GM19351 (cell line): Measurements from ENCODE around the gene ASPA.
"Not testable (repeated sequence)": the region's sequence is repeated elsewhere in the genome, so short reads cannot be mapped to it uniquely, and the experiment has no call there.

ENCODE experiments used
- ATAC-seq: cut with Tn5 transposase; IDR thresholded peaks from one replicate; pipeline ENCODE4 v1.9.1; 2021; ENCODE audit warnings: mild to moderate bottlenecking, moderate library complexity; ENCODE audit not compliant: unreplicated experiment

Gene ASPA

GRCh38 chr17:3475812-3476610 lies at the start of gene ASPA:
Gene ASPA (plus strand): TSS chr17:3475997. CDS start chr17:3476160, 163 bp downstream.
- ATAC-seq = no peak

DNA sequence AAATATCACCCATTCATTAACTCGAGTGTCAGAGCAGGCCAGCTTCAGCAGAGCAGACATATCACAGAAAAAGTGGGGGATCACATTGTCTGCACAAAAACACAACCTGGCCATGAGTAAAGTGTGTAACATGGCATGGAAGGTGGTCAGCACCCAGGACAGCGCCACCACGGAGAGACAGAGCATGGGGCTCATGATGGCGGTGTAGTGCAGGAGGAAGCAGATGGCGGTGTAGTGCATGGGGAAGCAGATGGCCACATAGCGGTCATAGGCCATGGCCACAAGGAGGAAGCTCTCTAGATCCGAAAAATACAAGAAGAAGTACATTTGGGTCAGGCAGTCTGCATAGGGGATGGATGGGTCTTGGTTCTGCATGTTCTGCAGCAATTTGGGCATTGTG lies 42.6 kb upstream of the ASPA start:
- ATAC-seq = not testable (repeated sequence)

- ATAC-seq = no peak
These were observed 42.1 kb upstream of the ASPA start, which contains the start of gene OR1E2 for GRCh38 chr17:3433741-3434140. Gene OR1E2 (minus strand): TSS chr17:3433841. CDS start chr17:3433841, 0 bp downstream.

DNA sequence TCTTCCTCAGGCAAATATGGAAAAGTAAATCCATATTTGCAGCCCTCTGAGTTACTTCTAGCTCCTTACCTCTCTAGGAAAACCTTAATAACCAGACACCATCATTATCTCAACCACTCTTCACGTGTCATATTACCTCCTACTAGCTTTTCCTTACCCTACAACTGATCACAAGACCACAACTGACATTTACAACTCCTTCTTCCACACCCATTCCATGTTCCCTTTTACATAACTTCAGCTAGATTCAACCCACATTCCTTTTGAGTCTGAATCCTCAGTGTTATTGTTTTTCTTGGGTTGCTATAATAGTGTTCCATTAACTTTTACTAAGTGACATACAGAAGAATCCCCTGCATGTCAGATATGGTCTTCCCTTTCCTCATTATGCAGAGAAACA lies 37.4 kb upstream of the ASPA start:
- no peak for ATAC-seq

DNA sequence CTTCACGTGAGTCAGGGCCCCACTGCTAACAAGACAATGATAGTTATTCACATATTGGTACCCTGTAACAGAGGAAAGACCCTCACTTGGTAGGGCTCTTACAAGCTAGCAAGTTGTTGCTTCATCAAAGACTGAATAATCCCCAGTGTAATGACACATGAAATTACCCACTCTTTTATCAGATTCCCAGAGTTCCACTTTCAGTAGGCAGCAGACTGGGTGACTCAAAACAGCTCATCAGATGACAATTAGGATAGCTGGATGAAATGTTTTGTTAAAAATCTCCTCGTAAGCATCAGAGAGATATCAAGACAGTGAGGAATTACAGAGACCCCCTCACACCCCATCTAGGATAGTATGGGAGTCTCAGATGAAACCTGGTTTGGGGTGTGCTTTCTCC lies 35.3 kb upstream of the ASPA start:
- ATAC-seq = no peak

DNA sequence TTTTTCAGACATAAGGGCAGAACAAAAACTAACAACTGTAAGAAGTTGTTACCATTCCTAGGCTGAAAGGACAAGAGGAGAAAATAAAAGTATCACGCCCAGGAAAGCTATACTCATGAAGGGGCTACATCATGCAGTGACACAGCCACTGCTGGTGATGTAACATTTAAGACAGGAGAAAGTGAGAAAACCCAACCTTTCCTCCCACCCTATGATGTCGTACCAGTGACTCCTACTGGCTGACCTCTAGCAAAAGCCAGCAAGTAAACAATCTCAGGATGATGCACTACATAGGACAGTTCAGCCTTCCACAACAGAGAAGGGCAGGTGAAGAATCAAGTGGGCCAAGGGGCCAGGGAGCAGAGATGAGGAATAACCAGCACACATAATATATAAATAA lies 28.2 kb upstream of the ASPA start:
- ATAC-seq = no peak

GRCh38 chr17:3448059-3448665 lies 27.6 kb upstream of the ASPA start:
- ATAC-seq = no peak

DNA sequence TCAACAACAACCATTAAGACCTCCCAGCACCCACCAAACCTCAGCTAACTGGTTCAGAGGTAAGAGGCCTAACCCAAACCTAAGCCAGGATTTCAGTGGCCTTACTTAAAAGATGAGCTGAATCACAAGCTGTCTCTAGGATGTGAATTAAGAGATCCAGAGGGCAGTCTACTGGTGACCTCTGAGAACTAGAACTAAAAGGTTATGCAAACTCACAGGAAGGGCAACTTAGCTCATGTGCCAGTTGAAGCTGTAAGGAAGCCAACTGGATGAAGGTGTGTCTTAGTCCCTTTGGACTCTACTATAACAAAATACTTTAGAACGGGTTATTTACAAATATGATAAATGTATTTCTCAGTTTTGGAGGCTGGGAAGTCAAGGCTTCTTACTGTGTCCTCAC lies 9.4 kb upstream of the ASPA start:
- ATAC-seq = not testable (repeated sequence)

GRCh38 chr17:3469529-3469928 lies 6.3 kb upstream of the ASPA start:
- no peak for ATAC-seq

DNA sequence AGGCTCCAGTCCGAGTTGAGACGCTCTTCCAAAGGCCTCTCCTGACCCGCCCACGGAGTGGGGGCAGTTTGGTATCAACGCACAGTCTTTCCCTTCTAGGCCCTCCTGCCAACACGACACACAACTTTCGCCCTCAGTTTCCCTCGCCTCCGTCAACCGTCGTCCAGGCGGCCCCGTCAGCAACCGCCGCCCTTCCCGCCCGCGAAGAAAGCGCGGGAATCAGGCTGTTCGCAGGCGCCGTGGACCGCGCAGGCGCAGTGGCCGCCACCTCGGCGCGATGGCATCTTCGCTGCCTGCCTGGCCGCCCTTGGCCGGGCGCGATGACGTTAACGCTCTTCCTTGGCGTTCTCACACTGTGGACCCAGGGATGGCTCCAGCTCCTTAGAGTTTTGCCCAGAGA lies 4.2 kb upstream of the ASPA start, which contains the start of gene SPATA22:
SPATA22 (minus strand) TSS at position 221 of the 400 bp plus-strand sequence. CDS start 2,494 bp downstream, outside the sequence.
- no peak for ATAC-seq

GRCh38 chr17:3472137-3472536 lies 3.7 kb upstream of the ASPA start:
- ATAC-seq = no peak

DNA sequence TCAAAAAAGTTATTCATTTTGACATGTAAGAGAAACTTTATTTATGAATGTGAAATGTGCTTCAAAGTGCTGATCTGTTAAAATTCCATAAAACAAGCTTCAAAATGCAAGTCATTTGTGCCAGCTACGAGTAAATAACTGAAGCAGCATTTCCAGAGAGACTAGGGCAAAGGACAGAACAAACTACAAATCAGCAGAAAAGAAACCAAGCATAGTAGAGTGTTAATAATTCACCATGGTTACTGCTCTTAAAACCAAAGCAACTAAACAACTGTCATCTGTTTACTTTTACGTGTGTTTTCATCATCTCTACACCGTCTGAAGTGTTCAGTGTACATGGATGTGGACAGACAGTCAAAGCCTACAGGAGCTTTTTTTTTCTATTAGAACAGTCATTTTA lies 1.6 kb upstream of the ASPA start:
- ATAC-seq = no peak

- ATAC-seq = no peak
These were observed 529 bp upstream of the ASPA start for GRCh38 chr17:3475251-3475685.

GRCh38 chr17:3479988-3480387 lies 4.2 kb downstream of the ASPA start:
- no peak for ATAC-seq

- no peak for ATAC-seq
These were observed 7.1 kb downstream of the ASPA start for GRCh38 chr17:3482852-3483251.

GRCh38 chr17:3485481-3486068 lies 9.8 kb downstream of the ASPA start:
- ATAC-seq = no peak

DNA sequence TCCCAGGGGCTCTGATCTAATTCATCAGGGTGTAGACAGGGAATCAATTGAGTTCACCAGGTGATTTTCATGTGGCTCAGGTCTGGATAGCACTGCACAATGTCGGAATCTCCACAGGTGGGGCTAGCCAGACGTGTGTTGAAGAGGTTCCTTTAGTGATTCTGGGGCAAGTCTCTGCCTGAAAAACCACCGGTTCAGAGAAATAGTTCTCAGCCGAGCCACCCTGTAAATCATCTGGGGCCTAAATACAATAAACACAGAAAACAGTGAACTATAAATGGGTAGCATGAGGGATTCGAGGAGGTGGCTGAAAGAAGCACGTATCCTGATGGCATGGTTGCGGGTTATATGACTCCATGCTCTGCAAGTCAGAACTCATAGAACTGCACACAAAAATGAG lies 21.3 kb downstream of the ASPA start:
- no peak for ATAC-seq

DNA sequence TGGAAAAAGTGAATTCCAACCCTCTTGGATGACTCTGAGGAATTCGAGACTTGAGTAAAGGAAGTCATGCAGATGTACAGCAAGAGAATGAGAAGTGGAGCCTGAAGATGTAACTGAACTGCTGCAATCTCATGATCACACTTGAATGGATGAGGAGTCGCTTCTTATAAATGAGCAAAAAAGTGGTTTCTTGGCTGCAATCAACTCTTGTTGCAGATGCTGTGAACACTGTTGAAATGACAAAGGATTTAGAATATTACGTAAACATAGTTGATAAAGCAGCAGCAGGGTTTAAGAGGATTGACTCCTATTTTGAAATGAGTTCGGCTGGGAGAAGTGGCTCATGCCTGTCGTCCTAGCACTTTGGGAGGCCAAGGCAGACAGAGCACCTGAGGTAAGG lies 25.5 kb downstream of the ASPA start:
- ATAC-seq = no peak

GRCh38 chr17:3502466-3502865 lies 26.7 kb downstream of the ASPA start:
- ATAC-seq = no peak

- ATAC-seq = no peak
These were observed 27.5 kb downstream of the ASPA start for GRCh38 chr17:3503285-3503684.

- no peak for ATAC-seq
These were observed 29.2 kb downstream of the ASPA start for GRCh38 chr17:3505008-3505407.

- no peak for ATAC-seq
These were observed 30.3 kb downstream of the ASPA start for GRCh38 chr17:3506054-3506453.
